Measurements from ENCODE around the gene DAAM1. TPM values are rescaled to one million over a fixed set of nuclear protein-coding genes. Genes with fewer than 3 reads are reported as not detected.

Gene DAAM1
- total and polyA plus RNA-seq, 3 donors from 2014 or later, result 23.9 to 57.3 (median 54.6) TPM

DNA sequence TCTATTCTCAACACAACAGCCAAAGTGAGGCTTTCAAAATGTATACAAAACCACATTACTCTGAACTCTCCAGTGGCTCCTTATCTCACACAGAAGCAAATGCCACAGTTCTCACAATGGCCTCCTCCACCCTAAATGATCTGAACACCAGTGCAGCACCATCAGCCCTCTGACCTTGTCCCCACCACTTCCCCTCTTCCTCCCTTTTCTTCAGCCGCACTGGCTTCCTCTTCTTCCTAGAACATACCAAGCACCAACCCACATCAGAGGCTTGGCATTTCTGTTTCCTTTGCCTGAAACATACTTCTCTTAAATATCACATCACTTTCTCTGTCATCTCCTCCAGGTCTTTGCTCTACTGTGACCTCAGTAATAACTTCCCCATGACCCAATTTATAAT, 210.4 kb downstream of the DAAM1 start:
- TF ChIP-seq POLR2A (IDR thresholded peaks at IDR 0.05), result no peak
- TF ChIP-seq, protein P1, sequence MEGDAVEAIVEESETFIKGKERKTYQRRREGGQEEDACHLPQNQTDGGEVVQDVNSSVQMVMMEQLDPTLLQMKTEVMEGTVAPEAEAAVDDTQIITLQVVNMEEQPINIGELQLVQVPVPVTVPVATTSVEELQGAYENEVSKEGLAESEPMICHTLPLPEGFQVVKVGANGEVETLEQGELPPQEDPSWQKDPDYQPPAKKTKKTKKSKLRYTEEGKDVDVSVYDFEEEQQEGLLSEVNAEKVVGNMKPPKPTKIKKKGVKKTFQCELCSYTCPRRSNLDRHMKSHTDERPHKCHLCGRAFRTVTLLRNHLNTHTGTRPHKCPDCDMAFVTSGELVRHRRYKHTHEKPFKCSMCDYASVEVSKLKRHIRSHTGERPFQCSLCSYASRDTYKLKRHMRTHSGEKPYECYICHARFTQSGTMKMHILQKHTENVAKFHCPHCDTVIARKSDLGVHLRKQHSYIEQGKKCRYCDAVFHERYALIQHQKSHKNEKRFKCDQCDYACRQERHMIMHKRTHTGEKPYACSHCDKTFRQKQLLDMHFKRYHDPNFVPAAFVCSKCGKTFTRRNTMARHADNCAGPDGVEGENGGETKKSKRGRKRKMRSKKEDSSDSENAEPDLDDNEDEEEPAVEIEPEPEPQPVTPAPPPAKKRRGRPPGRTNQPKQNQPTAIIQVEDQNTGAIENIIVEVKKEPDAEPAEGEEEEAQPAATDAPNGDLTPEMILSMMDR (IDR thresholded peaks at IDR 0.05), result no peak
- Histone ChIP-seq H3K27ac (no peak overlapping the region), H3K36me3 (ENCODE audit: low read depth, missing control alignments) (no peaks in the 10 kb centered on the region), H3K27me3 (no peaks in the 10 kb centered on the region), H3K9me3 (no peaks in the 10 kb centered on the region), H3K4me3 (no peak overlapping the region), H3K4me1 (no peaks in the 10 kb centered on the region)
- no peak for DNase-seq
- intact Hi-C loops (cut with DNase I; ENCODE audit: low total_unique reads), result no loop called here
- 75 to 90% methylated on average over 1 of the region's 1 CpG for WGBS, 2 donors

DNA sequence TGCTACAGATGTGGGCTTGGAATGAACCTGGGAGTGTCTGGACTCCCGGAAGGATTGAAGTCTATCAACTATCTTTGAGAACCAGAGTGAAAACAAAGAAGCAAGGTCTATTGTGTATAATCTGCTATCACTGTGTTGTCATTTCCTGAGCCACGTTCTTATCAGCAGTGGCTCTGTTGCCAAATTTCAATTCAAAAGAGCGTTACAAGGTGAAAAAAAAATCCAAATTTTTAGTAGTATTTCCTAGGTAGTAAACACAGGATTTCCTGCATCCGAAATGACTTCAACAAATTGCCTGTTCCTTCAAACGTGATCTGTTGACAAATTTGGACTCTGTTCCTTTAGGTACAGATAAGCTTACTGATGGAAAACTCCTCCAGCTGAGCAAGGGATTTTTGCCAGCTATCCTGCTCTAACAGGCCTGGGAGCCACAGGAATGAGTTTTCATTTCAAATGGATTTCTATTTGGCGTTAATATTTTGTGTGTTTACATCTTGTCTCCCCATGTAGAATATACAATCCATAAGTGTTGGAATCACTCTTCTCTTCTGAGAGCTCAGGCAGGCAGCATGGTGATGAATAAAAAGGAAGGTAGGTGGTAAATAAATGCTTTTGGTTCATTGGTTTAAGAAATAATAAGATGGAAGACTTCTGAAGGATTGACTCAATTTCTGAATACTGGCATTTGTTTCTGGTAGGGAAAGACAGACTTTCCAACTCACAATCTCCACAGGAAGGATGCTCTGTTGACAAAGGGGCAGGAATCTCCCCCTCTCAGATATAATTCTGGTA, 218.2 kb downstream of the DAAM1 start:
- intact Hi-C loops (cut with DNase I; ENCODE audit: low total_unique reads), result no loop called here
- no peak overlapping the region for H3K4me3 ChIP-seq
- H3K4me1 ChIP-seq, result peaks cover 7% of the 10 kb centered on the region
- H3K36me3 ChIP-seq (ENCODE audit: low read depth, missing control alignments), result no peaks in the 10 kb centered on the region
- DNase-seq, result peak; percentile 33
- peak overlapping the region in 1 of 2 donors; percentile 46 for H3K27ac ChIP-seq
- WGBS, 2 donors, result 25 to 30% methylated on average over 6 of the region's 6 CpGs
- H3K27me3 ChIP-seq, result no peaks in the 10 kb centered on the region
- no peak for TF ChIP-seq POLR2A (IDR thresholded peaks at IDR 0.05)
- TF ChIP-seq, protein P1 (IDR thresholded peaks at IDR 0.05), result no peak
- no peaks in the 10 kb centered on the region for H3K9me3 ChIP-seq

DNA sequence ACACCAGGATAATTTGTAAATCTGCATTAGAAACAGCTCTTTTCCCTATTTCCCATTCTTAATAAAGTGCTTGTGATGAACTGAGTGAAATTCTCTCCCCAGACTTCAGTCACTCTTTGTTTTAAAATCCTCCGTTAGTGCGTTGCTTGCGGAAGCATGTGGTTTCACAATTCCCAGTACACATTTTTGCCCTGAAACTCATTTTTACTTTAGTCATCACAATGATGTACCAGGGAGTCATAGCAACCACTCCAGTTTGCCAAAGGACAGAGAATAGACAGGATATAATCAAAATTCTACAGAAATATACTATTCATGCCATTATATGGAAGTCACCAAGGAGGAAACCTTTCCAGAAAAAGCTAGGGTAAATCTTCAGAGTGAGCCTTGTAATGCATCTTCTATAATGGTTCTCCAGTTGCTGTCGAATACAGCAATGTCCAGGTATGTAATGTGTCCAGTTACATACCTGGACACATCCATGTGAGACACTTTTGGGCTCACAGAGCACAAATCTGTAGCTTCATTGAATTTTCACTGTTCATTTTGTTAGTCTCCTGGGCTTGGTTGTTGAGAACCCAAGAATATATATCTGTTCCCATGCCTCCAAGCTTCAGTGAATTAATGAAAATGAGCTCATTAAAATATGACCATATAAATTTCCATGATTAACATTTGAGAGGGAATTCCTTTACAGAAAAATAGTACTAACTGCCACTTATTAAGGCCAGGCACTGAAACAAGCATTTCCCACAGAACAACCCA, 219.0 kb downstream of the DAAM1 start:
- DNase-seq, result no peak
- no peak for TF ChIP-seq POLR2A (IDR thresholded peaks at IDR 0.05)
- TF ChIP-seq, protein P1 (IDR thresholded peaks at IDR 0.05), result no peak
- peaks cover 7% of the 10 kb centered on the region for H3K4me1 ChIP-seq
- H3K36me3 ChIP-seq (ENCODE audit: low read depth, missing control alignments), result no peaks in the 10 kb centered on the region
- 77 to 79% methylated on average over 4 of the region's 4 CpGs for WGBS, 2 donors
- no peak overlapping the region for H3K4me3 ChIP-seq
- no peaks in the 10 kb centered on the region for H3K27me3 ChIP-seq
- intact Hi-C loops (cut with DNase I; ENCODE audit: low total_unique reads), result no loop called here
- peak overlapping the region in 1 of 2 donors; percentile 46 for H3K27ac ChIP-seq
- no peaks in the 10 kb centered on the region for H3K9me3 ChIP-seq

DNA sequence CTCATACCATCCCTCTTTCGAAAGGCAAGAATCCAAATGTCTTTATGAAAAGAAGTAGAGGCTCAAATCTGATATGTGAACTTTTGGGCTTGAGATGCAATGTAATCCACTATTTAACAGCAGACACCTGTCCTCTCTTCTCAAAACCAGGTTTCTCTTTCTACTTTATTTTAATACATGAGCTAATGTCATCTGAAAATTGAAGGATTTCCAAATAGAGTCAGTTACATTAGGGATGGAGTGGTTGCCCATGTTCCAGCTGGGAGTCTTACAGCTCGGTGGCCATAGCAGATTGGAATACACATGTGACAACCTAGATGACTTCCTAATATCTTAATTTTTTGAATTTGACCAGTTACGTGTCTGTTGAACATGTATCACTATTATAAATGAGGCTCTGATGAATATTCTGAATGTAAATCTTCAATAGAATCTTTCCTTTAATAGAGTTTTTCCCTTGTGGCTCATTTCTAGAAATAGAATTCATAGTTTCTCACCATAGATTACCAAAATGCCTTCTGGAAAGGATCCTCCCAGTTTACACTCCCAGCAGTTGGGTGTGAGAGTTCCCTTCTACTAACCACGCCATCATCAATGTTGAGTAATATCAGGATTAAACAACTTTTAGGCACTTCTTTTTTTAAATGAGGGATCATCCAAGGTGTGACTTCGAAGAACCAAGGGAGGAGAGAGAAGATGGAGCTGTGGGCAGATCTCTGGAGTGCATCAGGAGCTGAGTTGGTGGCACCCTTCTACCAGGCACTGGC, 227.6 kb downstream of the DAAM1 start:
- H3K9me3 ChIP-seq, result no peaks in the 10 kb centered on the region
- DNase-seq, result no peak
- no peak overlapping the region for H3K27ac ChIP-seq
- no peak overlapping the region for H3K4me3 ChIP-seq
- no peak for TF ChIP-seq POLR2A (IDR thresholded peaks at IDR 0.05)
- TF ChIP-seq, protein P1 (IDR thresholded peaks at IDR 0.05), result no peak
- no peaks in the 10 kb centered on the region for H3K4me1 ChIP-seq
- 95 to 97% methylated on average over 5 of the region's 5 CpGs for whole genome bisulfite sequencing, 2 donors
- no peaks in the 10 kb centered on the region for H3K36me3 ChIP-seq (ENCODE audit: low read depth, missing control alignments)
- intact Hi-C loops (cut with DNase I; ENCODE audit: low total_unique reads), result no loop called here
- no peaks in the 10 kb centered on the region for H3K27me3 ChIP-seq
